K562 (cell line): Measurements from ENCODE around the gene AFF1. TPM values are rescaled to one million over a fixed set of nuclear protein-coding genes. Genes with fewer than 3 reads are reported as not detected.

Experiments used
- ATAC-seq: fragments of 200-7000 bp; cut with Tn5 transposase; 3 replicates; pipeline ENCODE4 v1.9.1; 2020; ENCODE audit warnings: moderate library complexity
- BruUV-seq: library from RNA; stranded (reverse); fragments of 400-500 nt; replicated peaks from 2 replicates; lab custom pipeline; 2021; lab: Mats Ljungman, UMichigan
- CTCF ChIA-PET: fragments of 300-600 bp; formaldehyde crosslinking; extraction: SDS; loops from one replicate; lab custom pipeline; 2021; ENCODE audit warnings: low intra/inter-chr PET ratio; lab: Yijun Ruan, JAX
- POLR2A ChIA-PET: fragments of 300-600, 350-650 bp; sonication (Branson Sonifier 250); formaldehyde crosslinking; extraction: SDS; loops from one replicate; lab custom pipeline; 2021; ENCODE audit warnings: antibody characterized with exemption, inconsistent platforms; lab: Yijun Ruan, JAX
- DNase-seq, 4 experiments: peaks; one replicate each; pipeline versions ENCODE4 v3.0.0 to v3.0.0-alpha.2; 2011 to 2018; ENCODE audit warnings: low spot score in 3 of 4, mixed read lengths in 3 of 4; ENCODE audit errors: extremely low read depth in 1 of 4
- FAIRE-seq: peaks from 2 replicates; lab custom pipeline; 2011; peaks lifted over from hg19 to GRCh38; lab: Jason Lieb, UNC
- H2AFZ ChIP-seq: 2 replicates; pipeline ENCODE4 v1.6.0; 2011; ENCODE audit warnings: low read depth, low read length, control low read depth, inconsistent platforms
- H3K27ac ChIP-seq: fragments of 200-600 bp; 3 replicates; pipeline ENCODE4 v1.8.0; 2011; ENCODE audit warnings: low read depth, mild to moderate bottlenecking, control low read depth, inconsistent platforms, low read length, moderate library complexity, mixed read lengths; ENCODE audit errors: extremely low read depth
- H3K27me3 ChIP-seq, 2 experiments: fragments of 300-600 bp in 1 of 2; 2 replicates in 1 of 2; 3 replicates in 1 of 2; pipeline versions ENCODE4 v1.6.0 to v1.8.0; 2011; ENCODE audit warnings: inconsistent platforms in 2 of 2, low read length in 2 of 2, mild to moderate bottlenecking in 1 of 2, mixed read lengths in 1 of 2, moderate library complexity in 1 of 2; ENCODE audit not compliant: control insufficient read depth in 2 of 2, insufficient read depth in 2 of 2
- H3K36me3 ChIP-seq: fragments of 300-600 bp; 3 replicates; pipeline ENCODE4 v1.8.0; 2011; ENCODE audit warnings: mild to moderate bottlenecking, low read length, inconsistent platforms; ENCODE audit not compliant: control insufficient read depth, insufficient read depth
- H3K4me1 ChIP-seq, 2 experiments: fragments of 200-600 bp in 1 of 2; replicated peaks in 1 of 2; 2 replicates in 1 of 2; 3 replicates in 1 of 2; pipeline versions ENCODE4 v1.5.1 to v1.8.0; 2011; ENCODE audit warnings: inconsistent platforms in 2 of 2, low read length in 2 of 2, mild to moderate bottlenecking in 1 of 2, mixed read lengths in 1 of 2, moderate library complexity in 1 of 2; ENCODE audit not compliant: control insufficient read depth in 2 of 2, insufficient read depth in 2 of 2
- H3K4me2 ChIP-seq: 2 replicates; pipeline ENCODE4 v1.6.1; 2011; ENCODE audit warnings: low read length, control low read depth, inconsistent platforms, mixed read lengths; ENCODE audit not compliant: insufficient read depth
- H3K4me3 ChIP-seq: fragments of 200-600 bp; sonication (generic), shearing (Covaris generic); 2 replicates; pipeline ENCODE4 v1.5.1; 2016; ENCODE audit warnings: control low read depth, inconsistent platforms
- H3K79me2 ChIP-seq: fragments of 200-600 bp; 3 replicates; pipeline ENCODE4 v1.8.0; 2011; ENCODE audit warnings: low read length, inconsistent platforms; ENCODE audit not compliant: control insufficient read depth, insufficient read depth
- H3K9ac ChIP-seq, 2 experiments: 2 replicates each; pipeline versions ENCODE4 v1.6.0 to v1.6.1; 2011; ENCODE audit warnings: low read depth in 2 of 2, low read length in 2 of 2, control low read depth in 1 of 2, inconsistent platforms in 1 of 2, mild to moderate bottlenecking in 1 of 2, mixed read lengths in 1 of 2; ENCODE audit not compliant: insufficient read depth in 1 of 2
- H3K9me1 ChIP-seq: one replicate; pipeline ENCODE4 v1.6.0; 2011; ENCODE audit warnings: inconsistent platforms, mild to moderate bottlenecking, low read length, moderate library complexity; ENCODE audit not compliant: control insufficient read depth, insufficient read depth
- H3K9me3 ChIP-seq: replicated peaks from 2 replicates; pipeline ENCODE4 v1.5.1; 2011; ENCODE audit warnings: low read depth, low read length, inconsistent platforms; ENCODE audit not compliant: control insufficient read depth, insufficient read depth
- H4K20me1 ChIP-seq: replicated peaks from 2 replicates; pipeline ENCODE4 v1.6.1; 2011; ENCODE audit warnings: low read length, inconsistent platforms, mixed read lengths; ENCODE audit not compliant: control insufficient read depth, insufficient read depth
- CC2D1A ChIP-seq: fragments of 450-650 bp; IDR thresholded peaks from 2 replicates; pipeline ENCODE4 v1.6.1; 2017; ENCODE audit warnings: mild to moderate bottlenecking
- CREM ChIP-seq: IDR thresholded peaks from 2 replicates; pipeline ENCODE4 v1.6.1; 2014; ENCODE audit warnings: antibody characterized with exemption, low read depth
- EHMT2 ChIP-seq: fragments of 450-650 bp; IDR thresholded peaks from 2 replicates; pipeline ENCODE4 v1.6.1; 2018; ENCODE audit warnings: antibody characterized with exemption
- ELF2 ChIP-seq: fragments of 250-450 bp; sonication (Bioruptor Pico); IDR thresholded peaks from 2 replicates; pipeline ENCODE4 v1.5.0; 2021; ENCODE audit warnings: mild to moderate bottlenecking
- HDAC1 ChIP-seq, 2 experiments: fragments of 450-650 bp; IDR thresholded peaks; 2 replicates each; pipeline ENCODE4 v1.6.1; 2016 to 2017; ENCODE audit warnings: inconsistent platforms in 1 of 2, mild to moderate bottlenecking in 1 of 2, moderate library complexity in 1 of 2
- LARP7 ChIP-seq: fragments of 450-650 bp; IDR thresholded peaks from 2 replicates; pipeline ENCODE4 v1.6.1; 2016
- NEUROD1 ChIP-seq: fragments of 150-350 bp; IDR thresholded peaks from 2 replicates; pipeline ENCODE4 v1.6.1; 2014; ENCODE audit warnings: borderline replicate concordance, low read length, low read depth; ENCODE audit not compliant: partially characterized antibody
- WGBS: fragments of 100-300 bp; shearing (Covaris generic); methylation state at CpG from one replicate; pipeline ENCODE4 v1.1.6; 2016; ENCODE audit warnings: low coverage, mixed read lengths; ENCODE audit not compliant: insufficient coverage; ENCODE audit errors: missing lambda C conversion rate; 5-methylcytosine and 5-hydroxymethylcytosine counted together
- in situ Hi-C: fragments of 300-500 bp; cut with MboI; formaldehyde crosslinking; loops from 4 replicates; pipeline ENCODE4 v1.15.0; 2018; ENCODE audit warnings: inconsistent platforms, mixed read lengths
- intact Hi-C: fragments of 100-400 bp; cut with micrococcal nuclease; formaldehyde crosslinking; loops from 2 replicates; pipeline ENCODE4 v1.14.2; 2022
- polyA plus RNA-seq, 8 experiments: library from polyadenylated mRNA; depleted of rRNA in 4 of 8; stranded (reverse) in 5 of 8; unstranded in 3 of 8; fragments of >200 nt; fragmentation: Nextera tagmentation in 2 of 8; fragmentation: Illumina TruSeq in 1 of 8; extraction: Ambion mirVana in 2 of 8; extraction: Trizol in 1 of 8; gene quantifications; 2 replicates each; pipeline versions ENCODE4 v1.2.1 to v1.2.3, GENCODE V29; 2011 to 2014; ENCODE audit warnings: inconsistent platforms in 1 of 8, missing spikeins in 1 of 8
- total RNA-seq, 7 experiments: library from RNA; depleted of rRNA in 6 of 7; stranded (reverse); fragments of >200 nt in 6 of 7; fragmentation: Illumina TruSeq in 2 of 7; extraction: Trizol in 2 of 7; gene quantifications; 2 replicates each; pipeline versions ENCODE4 v1.2.1 to v1.2.3, GENCODE V29; 2011 to 2021; ENCODE audit warnings: low replicate concordance in 1 of 7
- TF ChIP-seq, protein P1 (sequence below), 2 experiments: fragments of 450-650 bp in 1 of 2; sonication (generic) in 1 of 2; formaldehyde crosslinking in 1 of 2; IDR thresholded peaks; 2 replicates each; pipeline versions ENCODE4 v1.7.1 to v1.9.0; 2016 to 2022; ENCODE audit warnings: inconsistent platforms in 1 of 2, mild to moderate bottlenecking in 1 of 2, missing genetic modification reagents in 1 of 2

Gene AFF1
- total and polyA plus RNA-seq, 9 of the 15 experiments (the other 6 are each of a cell fraction or from before 2014, with no cell fraction given), result 4.1 to 47.5 (median 17.2) TPM

- Histone ChIP-seq H3K79me2 (peaks cover 92% of the 10 kb centered on the region), H3K4me2 (peak overlapping the region; percentile 14), H3K9me3 (no peaks in the 10 kb centered on the region), H2AFZ (no peak overlapping the region), H3K4me1 (peaks cover 11 to 46% of the 10 kb centered on the region in 2 experiments; a peak in 4 of 5 replicates), H3K27ac (peak overlapping the region; percentile 41; the same call in 2 of the 3 replicates), H4K20me1 (peaks cover 10% of the 10 kb centered on the region), H3K9ac (no peak overlapping the region), H3K9me1 (no peaks in the 10 kb centered on the region), H3K4me3 (no peak overlapping the region), H3K27me3 (no peaks in the 10 kb centered on the region), H3K36me3 (peaks cover 43% of the 10 kb centered on the region)
- intact Hi-C loops, result loop anchor here (2.0 kb wide), 1 partner anchor 34 kb away; no protein-coding TSS in a partner anchor
- no TSS peak for BruUV-seq
- POLR2A ChIA-PET, result interaction anchor here (0.7 to 1.1 kb wide), 5 partner anchors 15 to 52 kb away, joined by 3 read pairs; no protein-coding TSS in a partner anchor
- CTCF ChIA-PET, result interaction anchor here (0.7 kb wide), 1 partner anchor 135 kb away, joined by 3 read pairs; no protein-coding TSS in a partner anchor
- WGBS, result 24% methylated on average over 7 of the region's 7 CpGs
- peak; percentile 92 for ATAC-seq
- peak; percentile 39 to 77 (median 58) for DNase-seq
- in situ Hi-C loops, result no loop called here
- FAIRE-seq, result peak; percentile 65
- TF ChIP-seq HDAC1 (IDR thresholded peaks at IDR 0.05), result peak in 1 of 2 experiments; percentile 58; a peak in 2 of 4 replicates
- peak; percentile 48; the same call in 1 of the 2 replicates for TF ChIP-seq EHMT2
- TF ChIP-seq, protein P1, sequence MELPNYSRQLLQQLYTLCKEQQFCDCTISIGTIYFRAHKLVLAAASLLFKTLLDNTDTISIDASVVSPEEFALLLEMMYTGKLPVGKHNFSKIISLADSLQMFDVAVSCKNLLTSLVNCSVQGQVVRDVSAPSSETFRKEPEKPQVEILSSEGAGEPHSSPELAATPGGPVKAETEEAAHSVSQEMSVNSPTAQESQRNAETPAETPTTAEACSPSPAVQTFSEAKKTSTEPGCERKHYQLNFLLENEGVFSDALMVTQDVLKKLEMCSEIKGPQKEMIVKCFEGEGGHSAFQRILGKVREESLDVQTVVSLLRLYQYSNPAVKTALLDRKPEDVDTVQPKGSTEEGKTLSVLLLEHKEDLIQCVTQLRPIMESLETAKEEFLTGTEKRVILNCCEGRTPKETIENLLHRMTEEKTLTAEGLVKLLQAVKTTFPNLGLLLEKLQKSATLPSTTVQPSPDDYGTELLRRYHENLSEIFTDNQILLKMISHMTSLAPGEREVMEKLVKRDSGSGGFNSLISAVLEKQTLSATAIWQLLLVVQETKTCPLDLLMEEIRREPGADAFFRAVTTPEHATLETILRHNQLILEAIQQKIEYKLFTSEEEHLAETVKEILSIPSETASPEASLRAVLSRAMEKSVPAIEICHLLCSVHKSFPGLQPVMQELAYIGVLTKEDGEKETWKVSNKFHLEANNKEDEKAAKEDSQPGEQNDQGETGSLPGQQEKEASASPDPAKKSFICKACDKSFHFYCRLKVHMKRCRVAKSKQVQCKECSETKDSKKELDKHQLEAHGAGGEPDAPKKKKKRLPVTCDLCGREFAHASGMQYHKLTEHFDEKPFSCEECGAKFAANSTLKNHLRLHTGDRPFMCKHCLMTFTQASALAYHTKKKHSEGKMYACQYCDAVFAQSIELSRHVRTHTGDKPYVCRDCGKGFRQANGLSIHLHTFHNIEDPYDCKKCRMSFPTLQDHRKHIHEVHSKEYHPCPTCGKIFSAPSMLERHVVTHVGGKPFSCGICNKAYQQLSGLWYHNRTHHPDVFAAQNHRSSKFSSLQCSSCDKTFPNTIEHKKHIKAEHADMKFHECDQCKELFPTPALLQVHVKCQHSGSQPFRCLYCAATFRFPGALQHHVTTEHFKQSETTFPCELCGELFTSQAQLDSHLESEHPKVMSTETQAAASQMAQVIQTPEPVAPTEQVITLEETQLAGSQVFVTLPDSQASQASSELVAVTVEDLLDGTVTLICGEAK (IDR thresholded peaks at IDR 0.05), result 0 out of 2 replicates have a peak, but pooled peaks have one; percentile 11
- TF ChIP-seq, protein P1 (CRISPR knock-in tag; IDR thresholded peaks at IDR 0.05), result no peak
- no peak for TF ChIP-seq ELF2 (CRISPR knock-in tag)
- TF ChIP-seq LARP7, result no peak
- no peak for TF ChIP-seq NEUROD1
- peak; percentile 49; the same call in 1 of the 2 replicates for TF ChIP-seq CC2D1A
- 0 out of 2 replicates have a peak, but pooled peaks have one; percentile 23 for TF ChIP-seq CREM
These were observed 123.7 kb downstream of the AFF1 start for GRCh38 chr4:87058356-87059073.
